HEK293 (cell line): ENCODE data around the gene CDPF1.

Experiments used
- HIC1 ChIP-seq: fragments of 450-650 bp; formaldehyde crosslinking; IDR thresholded peaks from 2 replicates; pipeline ENCODE4 v1.5.1; 2016; ENCODE audit warnings: missing biosample characterization, missing genetic modification characterization
- MYNN ChIP-seq: fragments of 450-650 bp; formaldehyde crosslinking; IDR thresholded peaks from 2 replicates; pipeline ENCODE4 v1.5.1; 2016; ENCODE audit warnings: missing biosample characterization, missing genetic modification characterization, borderline replicate concordance
- OVOL3 ChIP-seq: fragments of 450-650 bp; formaldehyde crosslinking; IDR thresholded peaks from 2 replicates; pipeline ENCODE4 v1.5.1; 2016; ENCODE audit warnings: missing biosample characterization, missing genetic modification characterization
- SALL2 ChIP-seq: fragments of 450-650 bp; formaldehyde crosslinking; IDR thresholded peaks from 2 replicates; pipeline ENCODE4 v1.5.0; 2017; ENCODE audit warnings: missing biosample characterization, mild to moderate bottlenecking, missing genetic modification characterization, borderline replicate concordance
- SCRT1 ChIP-seq: fragments of 450-650 bp; formaldehyde crosslinking; IDR thresholded peaks from 2 replicates; pipeline ENCODE4 v1.5.1; 2016; ENCODE audit warnings: missing biosample characterization, missing genetic modification characterization, borderline replicate concordance
- YY1 ChIP-seq: fragments of 450-650 bp; formaldehyde crosslinking; IDR thresholded peaks from 2 replicates; pipeline ENCODE4 v1.5.1; 2018; ENCODE audit warnings: missing biosample characterization, missing genetic modification characterization
- ZBTB8A ChIP-seq: fragments of 450-650 bp; formaldehyde crosslinking; IDR thresholded peaks from 2 replicates; pipeline ENCODE4 v1.5.1; 2016; ENCODE audit warnings: missing biosample characterization, missing genetic modification characterization
- ZNF10 ChIP-seq: fragments of 450-650 bp; formaldehyde crosslinking; IDR thresholded peaks from 2 replicates; pipeline ENCODE4 v1.5.1; 2017; ENCODE audit warnings: missing biosample characterization, missing genetic modification characterization
- ZNF132 ChIP-seq: fragments of 450-650 bp; formaldehyde crosslinking; IDR thresholded peaks from 2 replicates; pipeline ENCODE4 v1.5.1; 2017; ENCODE audit warnings: missing biosample characterization, missing genetic modification characterization, borderline replicate concordance
- ZNF214 ChIP-seq: fragments of 450-650 bp; formaldehyde crosslinking; IDR thresholded peaks from 2 replicates; pipeline ENCODE4 v1.5.1; 2017; ENCODE audit warnings: missing biosample characterization, mild to moderate bottlenecking, missing genetic modification characterization, borderline replicate concordance
- ZNF561 ChIP-seq: fragments of 450-650 bp; IDR thresholded peaks from 2 replicates; pipeline ENCODE4 v1.5.1; 2018; ENCODE audit warnings: missing biosample characterization, missing genetic modification characterization, borderline replicate concordance
- ZNF600 ChIP-seq: fragments of 450-650 bp; formaldehyde crosslinking; IDR thresholded peaks from 2 replicates; pipeline ENCODE4 v1.5.1; 2016; ENCODE audit warnings: missing biosample characterization, missing genetic modification characterization
- ZNF629 ChIP-seq: fragments of 450-650 bp; formaldehyde crosslinking; IDR thresholded peaks from 2 replicates; pipeline ENCODE4 v1.5.1; 2017; ENCODE audit warnings: missing biosample characterization, missing genetic modification characterization
- ZNF660 ChIP-seq: fragments of 450-650 bp; IDR thresholded peaks from 2 replicates; pipeline ENCODE4 v1.5.1; 2018; ENCODE audit warnings: missing biosample characterization, mild to moderate bottlenecking, missing genetic modification characterization
- ZNF792 ChIP-seq: fragments of 450-650 bp; formaldehyde crosslinking; IDR thresholded peaks from 2 replicates; pipeline ENCODE4 v1.5.1; 2016; ENCODE audit warnings: missing biosample characterization, missing genetic modification characterization
- TF ChIP-seq, protein P1 (sequence below): fragments of 450-650 bp; formaldehyde crosslinking; IDR thresholded peaks from 2 replicates; pipeline ENCODE4 v1.5.1; 2016; ENCODE audit warnings: missing biosample characterization, missing genetic modification characterization, borderline replicate concordance
- TF ChIP-seq, protein P2 (sequence below): fragments of 450-650 bp; formaldehyde crosslinking; IDR thresholded peaks from 2 replicates; pipeline ENCODE4 v1.5.1; 2016; ENCODE audit warnings: missing biosample characterization, missing genetic modification characterization, low read depth
- TF ChIP-seq, protein P3 (sequence below): fragments of 450-650 bp; formaldehyde crosslinking; IDR thresholded peaks from 2 replicates; pipeline ENCODE4 v1.5.1; 2016; ENCODE audit warnings: missing biosample characterization, missing genetic modification characterization
- TF ChIP-seq, protein P4 (sequence below): fragments of 450-650 bp; formaldehyde crosslinking; IDR thresholded peaks from 2 replicates; pipeline ENCODE4 v1.5.1; 2016; ENCODE audit warnings: missing biosample characterization, missing genetic modification characterization
- TF ChIP-seq, protein P5 (sequence below): fragments of 450-650 bp; formaldehyde crosslinking; conservative IDR thresholded peaks from 2 replicates; pipeline ENCODE4 v1.5.1; 2016; ENCODE audit warnings: low read depth, missing biosample characterization, missing genetic modification characterization

CDPF1 gene

GRCh38 chr22:46250035-46250782 is at the start of gene CDPF1 (continued):
- TF ChIP-seq, protein P1, sequence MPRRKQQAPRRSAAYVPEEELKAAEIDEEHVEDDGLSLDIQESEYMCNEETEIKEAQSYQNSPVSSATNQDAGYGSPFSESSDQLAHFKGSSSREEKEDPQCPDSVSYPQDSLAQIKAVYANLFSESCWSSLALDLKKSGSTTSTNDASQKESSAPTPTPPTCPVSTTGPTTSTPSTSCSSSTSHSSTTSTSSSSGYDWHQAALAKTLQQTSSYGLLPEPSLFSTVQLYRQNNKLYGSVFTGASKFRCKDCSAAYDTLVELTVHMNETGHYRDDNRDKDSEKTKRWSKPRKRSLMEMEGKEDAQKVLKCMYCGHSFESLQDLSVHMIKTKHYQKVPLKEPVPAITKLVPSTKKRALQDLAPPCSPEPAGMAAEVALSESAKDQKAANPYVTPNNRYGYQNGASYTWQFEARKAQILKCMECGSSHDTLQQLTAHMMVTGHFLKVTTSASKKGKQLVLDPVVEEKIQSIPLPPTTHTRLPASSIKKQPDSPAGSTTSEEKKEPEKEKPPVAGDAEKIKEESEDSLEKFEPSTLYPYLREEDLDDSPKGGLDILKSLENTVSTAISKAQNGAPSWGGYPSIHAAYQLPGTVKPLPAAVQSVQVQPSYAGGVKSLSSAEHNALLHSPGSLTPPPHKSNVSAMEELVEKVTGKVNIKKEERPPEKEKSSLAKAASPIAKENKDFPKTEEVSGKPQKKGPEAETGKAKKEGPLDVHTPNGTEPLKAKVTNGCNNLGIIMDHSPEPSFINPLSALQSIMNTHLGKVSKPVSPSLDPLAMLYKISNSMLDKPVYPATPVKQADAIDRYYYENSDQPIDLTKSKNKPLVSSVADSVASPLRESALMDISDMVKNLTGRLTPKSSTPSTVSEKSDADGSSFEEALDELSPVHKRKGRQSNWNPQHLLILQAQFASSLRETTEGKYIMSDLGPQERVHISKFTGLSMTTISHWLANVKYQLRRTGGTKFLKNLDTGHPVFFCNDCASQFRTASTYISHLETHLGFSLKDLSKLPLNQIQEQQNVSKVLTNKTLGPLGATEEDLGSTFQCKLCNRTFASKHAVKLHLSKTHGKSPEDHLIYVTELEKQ (tag by site-specific recombination), result no peak
- peak; percentile 69; the same call in 1 of the 2 replicates for TF ChIP-seq ZNF561 (tag by site-specific recombination)
- TF ChIP-seq, protein P2, sequence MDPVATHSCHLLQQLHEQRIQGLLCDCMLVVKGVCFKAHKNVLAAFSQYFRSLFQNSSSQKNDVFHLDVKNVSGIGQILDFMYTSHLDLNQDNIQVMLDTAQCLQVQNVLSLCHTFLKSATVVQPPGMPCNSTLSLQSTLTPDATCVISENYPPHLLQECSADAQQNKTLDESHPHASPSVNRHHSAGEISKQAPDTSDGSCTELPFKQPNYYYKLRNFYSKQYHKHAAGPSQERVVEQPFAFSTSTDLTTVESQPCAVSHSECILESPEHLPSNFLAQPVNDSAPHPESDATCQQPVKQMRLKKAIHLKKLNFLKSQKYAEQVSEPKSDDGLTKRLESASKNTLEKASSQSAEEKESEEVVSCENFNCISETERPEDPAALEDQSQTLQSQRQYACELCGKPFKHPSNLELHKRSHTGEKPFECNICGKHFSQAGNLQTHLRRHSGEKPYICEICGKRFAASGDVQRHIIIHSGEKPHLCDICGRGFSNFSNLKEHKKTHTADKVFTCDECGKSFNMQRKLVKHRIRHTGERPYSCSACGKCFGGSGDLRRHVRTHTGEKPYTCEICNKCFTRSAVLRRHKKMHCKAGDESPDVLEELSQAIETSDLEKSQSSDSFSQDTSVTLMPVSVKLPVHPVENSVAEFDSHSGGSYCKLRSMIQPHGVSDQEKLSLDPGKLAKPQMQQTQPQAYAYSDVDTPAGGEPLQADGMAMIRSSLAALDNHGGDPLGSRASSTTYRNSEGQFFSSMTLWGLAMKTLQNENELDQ, result no peak
- peak; percentile 47; the same call in 1 of the 2 replicates for TF ChIP-seq ZNF629 (tag by site-specific recombination)
- TF ChIP-seq ZNF10 (tag by site-specific recombination), result no peak
- TF ChIP-seq ZBTB8A (tag by site-specific recombination), result peak; percentile 54
- TF ChIP-seq ZNF214 (tag by site-specific recombination), result no peak
- TF ChIP-seq SCRT1, result no peak
- peak; percentile 59; the same call in 1 of the 2 replicates for TF ChIP-seq ZNF660 (tag by site-specific recombination)
- TF ChIP-seq, protein P3, sequence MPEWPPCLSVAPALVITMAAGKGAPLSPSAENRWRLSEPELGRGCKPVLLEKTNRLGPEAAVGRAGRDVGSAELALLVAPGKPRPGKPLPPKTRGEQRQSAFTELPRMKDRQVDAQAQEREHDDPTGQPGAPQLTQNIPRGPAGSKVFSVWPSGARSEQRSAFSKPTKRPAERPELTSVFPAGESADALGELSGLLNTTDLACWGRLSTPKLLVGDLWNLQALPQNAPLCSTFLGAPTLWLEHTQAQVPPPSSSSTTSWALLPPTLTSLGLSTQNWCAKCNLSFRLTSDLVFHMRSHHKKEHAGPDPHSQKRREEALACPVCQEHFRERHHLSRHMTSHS (tag by site-specific recombination), result no peak
- peak; percentile 79; the same call in 1 of the 2 replicates for TF ChIP-seq ZNF792
- no peak for TF ChIP-seq ZNF132
- TF ChIP-seq, protein P4, sequence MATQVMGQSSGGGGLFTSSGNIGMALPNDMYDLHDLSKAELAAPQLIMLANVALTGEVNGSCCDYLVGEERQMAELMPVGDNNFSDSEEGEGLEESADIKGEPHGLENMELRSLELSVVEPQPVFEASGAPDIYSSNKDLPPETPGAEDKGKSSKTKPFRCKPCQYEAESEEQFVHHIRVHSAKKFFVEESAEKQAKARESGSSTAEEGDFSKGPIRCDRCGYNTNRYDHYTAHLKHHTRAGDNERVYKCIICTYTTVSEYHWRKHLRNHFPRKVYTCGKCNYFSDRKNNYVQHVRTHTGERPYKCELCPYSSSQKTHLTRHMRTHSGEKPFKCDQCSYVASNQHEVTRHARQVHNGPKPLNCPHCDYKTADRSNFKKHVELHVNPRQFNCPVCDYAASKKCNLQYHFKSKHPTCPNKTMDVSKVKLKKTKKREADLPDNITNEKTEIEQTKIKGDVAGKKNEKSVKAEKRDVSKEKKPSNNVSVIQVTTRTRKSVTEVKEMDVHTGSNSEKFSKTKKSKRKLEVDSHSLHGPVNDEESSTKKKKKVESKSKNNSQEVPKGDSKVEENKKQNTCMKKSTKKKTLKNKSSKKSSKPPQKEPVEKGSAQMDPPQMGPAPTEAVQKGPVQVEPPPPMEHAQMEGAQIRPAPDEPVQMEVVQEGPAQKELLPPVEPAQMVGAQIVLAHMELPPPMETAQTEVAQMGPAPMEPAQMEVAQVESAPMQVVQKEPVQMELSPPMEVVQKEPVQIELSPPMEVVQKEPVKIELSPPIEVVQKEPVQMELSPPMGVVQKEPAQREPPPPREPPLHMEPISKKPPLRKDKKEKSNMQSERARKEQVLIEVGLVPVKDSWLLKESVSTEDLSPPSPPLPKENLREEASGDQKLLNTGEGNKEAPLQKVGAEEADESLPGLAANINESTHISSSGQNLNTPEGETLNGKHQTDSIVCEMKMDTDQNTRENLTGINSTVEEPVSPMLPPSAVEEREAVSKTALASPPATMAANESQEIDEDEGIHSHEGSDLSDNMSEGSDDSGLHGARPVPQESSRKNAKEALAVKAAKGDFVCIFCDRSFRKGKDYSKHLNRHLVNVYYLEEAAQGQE, result no peak
- TF ChIP-seq OVOL3 (tag by site-specific recombination), result no peak
- TF ChIP-seq, protein P5, sequence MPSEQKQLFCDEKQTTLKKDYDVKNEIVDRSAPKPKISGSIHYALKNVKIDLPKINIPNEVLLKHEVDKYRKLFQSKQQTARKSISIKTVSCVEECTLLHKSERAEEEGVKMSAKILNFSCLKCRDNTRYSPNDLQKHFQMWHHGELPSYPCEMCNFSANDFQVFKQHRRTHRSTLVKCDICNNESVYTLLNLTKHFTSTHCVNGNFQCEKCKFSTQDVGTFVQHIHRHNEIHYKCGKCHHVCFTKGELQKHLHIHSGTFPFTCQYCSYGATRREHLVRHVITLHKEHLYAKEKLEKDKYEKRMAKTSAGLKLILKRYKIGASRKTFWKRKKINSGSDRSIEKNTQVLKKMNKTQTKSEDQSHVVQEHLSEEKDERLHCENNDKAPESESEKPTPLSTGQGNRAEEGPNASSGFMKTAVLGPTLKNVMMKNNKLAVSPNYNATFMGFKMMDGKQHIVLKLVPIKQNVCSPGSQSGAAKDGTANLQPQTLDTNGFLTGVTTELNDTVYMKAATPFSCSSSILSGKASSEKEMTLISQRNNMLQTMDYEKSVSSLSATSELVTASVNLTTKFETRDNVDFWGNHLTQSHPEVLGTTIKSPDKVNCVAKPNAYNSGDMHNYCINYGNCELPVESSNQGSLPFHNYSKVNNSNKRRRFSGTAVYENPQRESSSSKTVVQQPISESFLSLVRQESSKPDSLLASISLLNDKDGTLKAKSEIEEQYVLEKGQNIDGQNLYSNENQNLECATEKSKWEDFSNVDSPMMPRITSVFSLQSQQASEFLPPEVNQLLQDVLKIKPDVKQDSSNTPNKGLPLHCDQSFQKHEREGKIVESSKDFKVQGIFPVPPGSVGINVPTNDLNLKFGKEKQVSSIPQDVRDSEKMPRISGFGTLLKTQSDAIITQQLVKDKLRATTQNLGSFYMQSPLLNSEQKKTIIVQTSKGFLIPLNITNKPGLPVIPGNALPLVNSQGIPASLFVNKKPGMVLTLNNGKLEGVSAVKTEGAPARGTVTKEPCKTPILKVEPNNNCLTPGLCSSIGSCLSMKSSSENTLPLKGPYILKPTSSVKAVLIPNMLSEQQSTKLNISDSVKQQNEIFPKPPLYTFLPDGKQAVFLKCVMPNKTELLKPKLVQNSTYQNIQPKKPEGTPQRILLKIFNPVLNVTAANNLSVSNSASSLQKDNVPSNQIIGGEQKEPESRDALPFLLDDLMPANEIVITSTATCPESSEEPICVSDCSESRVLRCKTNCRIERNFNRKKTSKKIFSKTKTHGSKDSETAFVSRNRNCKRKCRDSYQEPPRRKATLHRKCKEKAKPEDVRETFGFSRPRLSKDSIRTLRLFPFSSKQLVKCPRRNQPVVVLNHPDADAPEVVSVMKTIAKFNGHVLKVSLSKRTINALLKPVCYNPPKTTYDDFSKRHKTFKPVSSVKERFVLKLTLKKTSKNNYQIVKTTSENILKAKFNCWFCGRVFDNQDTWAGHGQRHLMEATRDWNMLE (tag by site-specific recombination), result peak; percentile 43; the same call in 1 of the 2 replicates
- TF ChIP-seq SALL2 (tag by site-specific recombination), result no peak
- TF ChIP-seq YY1 (tag by site-specific recombination), result peak; percentile 25; the same call in 1 of the 2 replicates
- no peak for TF ChIP-seq MYNN
- peak; percentile 83 for TF ChIP-seq ZNF600 (tag by site-specific recombination)
- peak; percentile 81; the same call in 1 of the 2 replicates for TF ChIP-seq HIC1
